Endothelial cell of hepatic sinusoid (primary cell): ENCODE data around the gene SHPK.
"Not testable (repeated sequence)": the region's sequence is repeated elsewhere in the genome, so short reads cannot be mapped to it uniquely, and the experiment has no call there.

Experiments used
- in situ Hi-C: cut with HindIII; loops from 2 replicates; pipeline ENCODE4 v1.10.0; 2017; ENCODE audit warnings: low sequenced_read_pairs

The SHPK gene

GRCh38 chr17:3590768-3591167, 45.3 kb downstream of the SHPK start:
- in situ Hi-C loops: no loop called here

GRCh38 chr17:3590231-3590630, 45.8 kb downstream of the SHPK start:
- in situ Hi-C loops: no loop called here

GRCh38 chr17:3589784-3590183, 46.3 kb downstream of the SHPK start:
- in situ Hi-C loops: no loop called here

GRCh38 chr17:3585826-3586225, 50.2 kb downstream of the SHPK start:
- in situ Hi-C loops: no loop called here

GRCh38 chr17:3583456-3583855, 52.6 kb downstream of the SHPK start:
- in situ Hi-C loops: no loop called here

- in situ Hi-C loops: no loop called here
Observed at GRCh38 chr17:3582915-3583314, 53.1 kb downstream of the SHPK start.

GRCh38 chr17:3578667-3579066, 57.4 kb downstream of the SHPK start:
- in situ Hi-C loops: not testable (repeated sequence)

- in situ Hi-C loops: no loop called here
Observed at GRCh38 chr17:3576970-3577369, 59.1 kb downstream of the SHPK start.

- in situ Hi-C loops: no loop called here
Observed at GRCh38 chr17:3575511-3575910, 60.5 kb downstream of the SHPK start.

GRCh38 chr17:3574231-3574630, 61.8 kb downstream of the SHPK start:
- in situ Hi-C loops: no loop called here

- in situ Hi-C loops: no loop called here
Observed at GRCh38 chr17:3573246-3574100, 62.6 kb downstream of the SHPK start.

GRCh38 chr17:3572231-3572630, 63.8 kb downstream of the SHPK start:
- in situ Hi-C loops: no loop called here

- in situ Hi-C loops: no loop called here
Observed at GRCh38 chr17:3571043-3571900, 64.8 kb downstream of the SHPK start.

- in situ Hi-C loops: no loop called here
Observed at GRCh38 chr17:3569534-3570137, 66.4 kb downstream of the SHPK start.

- in situ Hi-C loops: no loop called here
Observed at GRCh38 chr17:3566551-3566950, 69.5 kb downstream of the SHPK start.

GRCh38 chr17:3565143-3565542, 70.9 kb downstream of the SHPK start:
- in situ Hi-C loops: no loop called here

- in situ Hi-C loops: not testable (repeated sequence)
Observed at GRCh38 chr17:3564241-3564640, 71.8 kb downstream of the SHPK start.

GRCh38 chr17:3559270-3559645, 76.8 kb downstream of the SHPK start:
- in situ Hi-C loops: no loop called here

GRCh38 chr17:3558603-3559269, 77.3 kb downstream of the SHPK start:
- in situ Hi-C loops: no loop called here
